Stimulated activated CD4-positive, alpha-beta T cell treated with anti-CD3 and anti-CD28 coated beads, Interleukin-4, amount 100 ng/mL, for 1 hour (primary cell): ENCODE results near the gene SEC31A.
"Not testable (repeated sequence)": the region's sequence is repeated elsewhere in the genome, so short reads cannot be mapped to it uniquely, and the experiment has no call there.

Experiments
- DNase-seq: peaks from one replicate; pipeline ENCODE4 v3.0.0-alpha.2; 2020

SEC31A gene

DNA sequence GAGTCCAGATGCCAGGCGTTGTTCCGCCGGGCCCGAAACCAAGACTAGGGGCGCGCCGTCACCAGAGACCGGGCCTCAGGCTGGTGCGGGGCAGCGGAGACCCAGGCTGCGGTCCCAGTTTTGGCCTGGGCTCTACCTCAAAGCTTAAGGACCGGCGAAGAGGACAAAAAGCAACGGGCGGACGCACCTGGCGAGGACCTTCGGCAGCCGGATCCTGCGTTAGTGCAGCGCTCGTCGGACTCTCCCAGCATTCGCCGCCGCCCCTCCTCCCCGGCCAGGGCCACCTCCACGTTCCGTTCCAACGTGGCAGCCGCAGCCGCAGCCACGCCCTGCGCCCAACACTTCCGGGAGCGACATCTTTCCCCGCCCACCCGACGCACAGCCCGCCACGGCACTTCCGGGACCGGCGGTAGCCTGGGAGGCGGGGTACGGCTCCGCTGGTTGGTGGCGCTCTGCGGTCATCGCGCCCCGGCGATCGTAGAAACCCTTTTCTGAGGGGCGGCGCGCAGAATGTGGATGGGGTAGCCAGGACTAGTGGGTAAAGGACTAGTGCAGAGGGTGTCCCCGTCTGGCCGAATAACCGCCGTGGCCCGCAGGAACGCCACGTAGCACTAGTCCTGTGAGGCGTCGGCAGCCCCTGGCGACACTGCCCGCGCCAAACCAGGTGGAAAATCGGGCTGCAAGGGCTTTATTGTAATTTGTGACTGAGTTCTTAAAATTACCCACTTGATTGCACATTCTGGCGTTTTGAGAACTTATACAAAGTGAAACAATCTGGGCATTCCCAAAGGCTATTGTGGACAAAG lies at the start of gene SEC31A:
TSS of gene SEC31A (minus strand) at position 253 of the 806 bp plus-strand sequence. CDS start 9,217 bp downstream, outside the sequence.
- peak; percentile 97 for DNase-seq

- DNase-seq: no peak
Measured at GRCh38 chr4:82939414-82939813, 48.5 kb upstream of the SEC31A start.

DNA sequence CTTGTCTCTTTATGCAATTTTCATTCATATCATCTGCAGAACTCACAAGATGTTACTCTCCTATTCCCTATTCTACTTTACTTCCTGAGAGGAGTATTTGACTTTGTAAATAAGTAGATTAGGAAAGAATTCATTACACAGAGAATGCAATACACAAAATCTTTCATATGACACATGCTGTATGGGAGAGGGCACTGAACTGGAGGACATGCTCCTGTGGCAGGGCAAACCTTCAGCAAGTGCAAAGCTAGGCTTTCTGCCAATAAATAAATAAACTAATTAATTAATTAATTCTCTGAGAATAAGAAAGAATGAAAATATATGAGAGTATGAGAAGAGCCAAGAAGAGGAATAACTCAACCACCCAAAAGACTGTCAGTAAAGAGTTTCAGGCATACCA lies 43.5 kb upstream of the SEC31A start:
- DNase-seq: no peak

- DNase-seq: no peak
Measured at GRCh38 chr4:82930848-82931755, 40.1 kb upstream of the SEC31A start.

- DNase-seq: no peak
Measured at GRCh38 chr4:82921795-82922194, 30.8 kb upstream of the SEC31A start.

DNA sequence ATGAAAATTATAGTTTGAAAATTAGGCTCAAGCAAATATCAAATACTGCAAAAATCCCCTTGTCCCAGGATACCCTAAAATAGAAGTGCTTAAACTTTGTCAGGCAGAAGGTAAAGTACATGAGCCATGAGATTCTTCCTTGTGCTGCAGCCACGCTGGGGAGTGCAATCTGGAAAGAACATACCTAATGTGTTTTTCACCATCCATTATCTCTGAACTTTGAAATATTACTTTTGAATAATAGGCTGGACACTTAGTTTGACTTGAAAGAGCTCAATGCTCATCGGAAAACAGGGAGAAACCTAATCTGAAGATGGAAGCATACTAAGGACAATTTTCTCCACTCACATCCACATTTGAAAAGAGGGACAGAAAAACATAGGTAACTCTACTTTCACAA lies 28.4 kb upstream of the SEC31A start:
- no peak for DNase-seq

GRCh38 chr4:82918091-82918490 lies 27.1 kb upstream of the SEC31A start:
- no peak for DNase-seq

DNA sequence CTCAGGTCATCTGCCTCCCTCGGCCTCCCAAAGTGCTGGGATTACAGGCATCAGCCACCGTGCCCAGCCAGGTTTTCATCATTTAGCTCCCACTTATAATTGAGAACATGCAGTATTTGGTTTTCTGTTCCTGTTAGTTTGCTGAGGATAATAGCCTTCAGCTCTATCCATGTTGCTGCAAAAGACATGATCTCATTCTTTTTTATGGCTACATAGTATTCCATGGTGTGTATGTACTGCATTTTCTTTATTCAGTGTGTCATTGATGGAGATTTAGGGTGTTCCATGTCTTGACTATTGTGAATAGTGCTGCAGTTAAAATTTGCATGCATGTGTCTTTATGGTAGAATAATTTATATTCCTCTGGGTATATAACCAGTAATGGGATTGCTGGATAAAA lies 23.0 kb upstream of the SEC31A start:
- DNase-seq: not testable (repeated sequence)

GRCh38 chr4:82913305-82913704 lies 22.4 kb upstream of the SEC31A start:
- no peak for DNase-seq

DNA sequence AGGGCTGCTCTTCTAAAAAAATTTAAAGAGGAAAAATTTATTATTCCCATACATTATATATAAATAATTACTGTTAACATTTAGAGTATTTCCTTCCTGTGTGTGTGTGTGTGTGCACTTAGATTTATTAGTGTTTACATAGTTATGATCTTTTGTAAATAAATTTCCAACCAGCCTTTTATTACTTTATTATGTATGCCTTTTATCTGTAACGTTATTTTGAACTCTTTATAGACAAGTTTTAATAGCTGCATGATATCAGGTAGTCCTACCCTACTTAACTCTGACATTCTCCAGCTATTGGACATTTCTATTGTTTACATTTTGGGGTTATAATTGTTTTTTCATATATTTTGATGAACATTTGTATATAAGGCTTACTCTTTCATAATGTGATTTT lies 18.4 kb upstream of the SEC31A start:
- DNase-seq: no peak

GRCh38 chr4:82906469-82906868 lies 15.5 kb upstream of the SEC31A start:
- DNase-seq: no peak

DNA sequence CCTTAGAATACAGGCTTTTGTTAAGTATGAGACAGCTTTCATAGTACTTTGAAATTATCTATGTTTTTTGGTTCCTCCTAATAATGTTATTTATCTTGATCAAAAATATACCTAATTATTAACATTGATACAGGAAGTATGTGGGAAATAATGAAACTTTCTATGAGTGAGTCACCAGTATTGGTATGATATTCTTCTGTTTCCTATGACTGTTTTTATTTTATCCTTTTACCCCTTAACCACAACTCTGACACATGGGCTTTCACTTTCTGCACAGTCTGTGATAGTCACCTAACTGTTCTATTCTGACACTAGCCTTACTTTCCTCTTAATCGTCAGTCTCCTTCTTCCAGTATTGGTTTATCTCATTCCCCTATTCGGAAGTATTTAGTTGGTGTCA lies 14.3 kb upstream of the SEC31A start:
- no peak for DNase-seq

DNA sequence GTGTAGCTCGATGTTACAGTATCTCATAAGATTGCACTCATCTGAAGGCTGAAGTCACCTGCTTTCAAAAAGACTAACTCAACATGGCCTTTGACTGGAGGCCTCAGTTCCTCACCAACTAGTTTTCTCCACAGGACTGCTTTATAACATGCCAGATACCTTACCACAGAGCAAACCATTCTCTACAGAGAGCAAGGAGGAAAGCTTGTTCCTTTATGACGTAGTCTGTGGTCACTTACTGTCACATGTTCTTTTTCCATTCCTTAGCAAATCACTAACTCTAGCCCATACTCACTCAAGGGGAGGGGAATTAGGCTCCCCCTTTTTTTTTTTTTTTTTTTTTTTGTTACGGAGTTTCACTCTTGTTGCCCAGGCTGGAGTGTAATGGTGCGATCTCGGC lies 12.8 kb upstream of the SEC31A start:
- DNase-seq: no peak

DNA sequence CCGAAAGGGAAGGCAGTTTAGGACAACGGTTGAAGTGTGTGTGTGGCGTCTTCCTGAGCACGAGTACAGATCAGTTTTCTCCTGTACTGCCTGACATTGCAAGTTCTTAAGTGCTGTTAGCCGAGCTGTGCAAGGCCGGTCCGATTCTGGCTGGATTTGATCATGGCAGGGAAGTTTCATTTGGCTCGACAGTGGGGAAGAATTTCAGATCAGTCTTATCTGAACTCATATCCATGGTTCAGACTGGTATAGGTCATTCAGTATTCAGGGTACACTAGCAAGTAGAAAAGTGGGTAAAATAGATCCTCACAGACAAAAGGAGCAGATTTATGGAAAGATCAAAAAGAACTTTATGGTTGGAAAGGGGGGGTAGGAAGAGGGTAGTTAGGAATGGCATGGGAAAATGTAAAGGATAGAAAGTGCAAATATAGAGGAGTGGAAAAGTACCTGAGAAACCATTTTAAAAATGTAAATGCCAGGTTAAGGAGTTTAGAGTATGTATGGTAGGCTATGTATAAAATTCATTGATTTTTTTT lies 10.3 kb upstream of the SEC31A start:
- DNase-seq: no peak

GRCh38 chr4:82900411-82901182 lies 9.6 kb upstream of the SEC31A start, which contains the start of gene THAP9:
Gene THAP9 (plus strand): TSS chr4:82900735. CDS start chr4:82900803, 68 bp downstream.
- peak; percentile 96 for DNase-seq

DNA sequence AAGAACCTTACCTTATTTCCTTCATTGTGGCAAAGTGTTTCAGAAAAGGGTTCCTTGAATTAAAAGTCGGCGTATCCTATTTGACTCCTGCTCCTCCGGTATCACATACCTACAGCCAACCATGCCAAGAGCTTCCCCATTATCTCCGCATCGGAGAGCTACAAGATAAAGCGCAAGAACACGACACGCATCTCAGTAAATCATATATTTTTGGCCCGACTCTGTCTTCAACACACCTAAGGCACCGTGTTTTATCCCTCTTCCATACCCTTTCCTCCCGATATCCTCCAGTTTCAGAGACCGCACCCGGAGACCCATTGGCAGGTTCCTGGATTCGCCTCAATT lies 9.1 kb upstream of the SEC31A start:
- no peak for DNase-seq

DNA sequence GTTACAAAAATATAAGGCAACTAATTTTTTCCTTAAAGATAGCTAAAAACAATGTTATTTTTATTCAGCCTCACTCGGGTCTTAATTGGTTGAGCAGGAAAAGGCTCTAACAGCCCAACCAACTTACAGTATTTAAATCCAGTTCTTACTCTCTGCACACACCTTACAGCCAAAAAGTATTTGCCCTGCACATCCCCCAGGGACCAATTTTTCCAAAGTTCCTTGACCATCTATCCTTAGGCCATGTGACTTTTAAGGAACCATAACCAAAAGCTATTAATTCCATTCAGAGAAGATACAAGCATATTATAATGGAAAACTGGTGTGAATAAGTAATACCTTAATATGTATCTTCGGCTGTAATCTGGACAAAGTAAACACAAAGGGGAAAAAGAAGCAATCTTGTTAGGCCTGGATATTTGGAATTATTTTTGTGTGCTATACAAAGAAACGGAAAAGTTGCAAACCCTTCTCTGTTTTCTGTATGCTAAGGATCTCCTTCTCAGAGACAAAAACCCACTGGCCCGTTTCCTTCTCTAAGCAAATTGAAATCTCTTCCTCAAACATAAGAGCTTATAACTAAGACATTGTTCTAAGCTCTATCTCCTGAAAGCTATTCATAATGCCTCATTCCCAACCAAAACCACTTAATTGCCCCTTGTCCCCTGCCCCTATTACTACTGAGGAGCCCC lies 8.6 kb upstream of the SEC31A start:
- DNase-seq: no peak

- DNase-seq: no peak
Measured at GRCh38 chr4:82898322-82899243, 7.6 kb upstream of the SEC31A start.

DNA sequence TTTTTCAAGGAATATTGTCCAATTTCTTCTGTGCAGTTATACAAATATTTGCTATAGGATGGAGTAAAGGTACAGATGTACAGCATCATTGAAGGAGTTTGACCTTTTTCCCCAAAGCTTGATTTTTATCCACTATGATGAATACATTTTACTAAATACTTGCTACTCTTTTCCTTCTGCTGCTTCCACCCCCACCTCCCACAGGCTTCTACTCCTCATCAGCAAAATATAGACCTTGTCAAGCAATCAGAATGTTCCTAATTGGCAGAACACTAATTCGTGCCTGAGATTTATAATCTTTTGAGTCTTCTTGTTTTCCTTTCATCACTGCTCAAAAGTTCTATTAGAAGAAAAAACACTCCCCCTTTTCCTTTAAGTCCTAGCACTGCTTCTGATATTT lies 5.8 kb upstream of the SEC31A start:
- no peak for DNase-seq

DNA sequence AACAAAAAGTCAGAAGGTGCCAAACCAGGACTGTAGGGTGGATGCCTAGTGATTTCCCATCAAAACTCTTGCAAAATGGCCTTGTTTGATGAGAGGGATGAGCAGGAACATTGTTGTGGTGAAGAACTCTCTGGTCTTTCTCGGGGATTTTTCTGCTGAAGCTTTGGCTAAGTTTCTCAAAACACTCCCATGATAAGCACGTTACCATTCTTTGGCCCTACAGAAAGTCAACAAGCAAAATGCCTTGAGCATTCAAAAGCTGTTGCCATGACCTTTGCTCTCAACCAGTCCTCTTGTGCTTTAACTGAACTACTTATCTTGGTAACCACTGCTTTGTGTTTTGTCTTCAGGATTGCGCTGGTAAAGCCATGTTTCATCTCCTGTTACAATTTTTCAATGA lies 3.0 kb upstream of the SEC31A start:
- no peak for DNase-seq

- no peak for DNase-seq
Measured at GRCh38 chr4:82892467-82892802, 1.5 kb upstream of the SEC31A start.
